C4-2B (cell line): ENCODE measurements around the gene KCNK6.

ENCODE experiments used
- CTCF ChIP-seq: fragments of 450-650 bp; conservative IDR thresholded peaks from 2 replicates; pipeline ENCODE4 v1.5.1; 2017; ENCODE audit warnings: mild to moderate bottlenecking
- ZFX ChIP-seq: fragments of 450-650 bp; IDR thresholded peaks from 2 replicates; pipeline ENCODE4 v1.6.1; 2017

DNA sequence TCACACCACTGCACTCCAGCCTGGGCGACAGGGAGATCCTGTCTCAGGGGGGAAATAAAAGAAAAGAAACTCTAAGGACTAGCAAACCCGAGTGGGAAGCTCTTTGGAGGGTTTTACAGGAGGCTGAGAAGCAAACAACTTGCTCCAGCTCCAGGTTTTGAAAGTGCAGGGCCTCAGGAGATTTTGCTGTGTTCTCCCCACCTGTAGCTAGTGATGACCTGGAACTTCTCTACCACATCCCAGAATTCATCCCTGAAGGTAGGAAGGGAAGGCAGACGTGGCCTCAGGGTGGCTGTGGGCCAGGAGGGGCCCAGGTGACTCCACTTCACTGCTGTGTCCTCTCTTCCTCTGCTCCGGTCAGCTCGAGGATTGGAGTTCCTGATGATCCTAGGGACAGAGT is 38.4 kb downstream of the KCNK6 start:
- no peak for TF ChIP-seq CTCF
- TF ChIP-seq ZFX, result no peak
